AG09319 (cell line): ENCODE measurements around the gene ASB13.
A peak's percentile ranks its signal among the peaks of the same experiment; 100 is the strongest.
"Not testable (repeated sequence)": the region's sequence is repeated elsewhere in the genome, so short reads cannot be mapped to it uniquely, and the experiment has no call there.

ENCODE experiments used
- DNase-seq: peaks from one replicate; pipeline ENCODE4 v3.0.0-alpha.2; 2010; ENCODE audit warnings: low read depth; ENCODE audit errors: extremely low read depth
- TF ChIP-seq, protein P1 (sequence below): IDR thresholded peaks from 2 replicates; pipeline ENCODE4 v1.5.1; 2011; ENCODE audit warnings: low read depth, mild to moderate bottlenecking, inconsistent platforms, low read length, moderate library complexity

ASB13 gene

GRCh38 chr10:5596611-5597341 is 69.6 kb downstream of the ASB13 start:
- DNase-seq: no peak
- TF ChIP-seq, protein P1, sequence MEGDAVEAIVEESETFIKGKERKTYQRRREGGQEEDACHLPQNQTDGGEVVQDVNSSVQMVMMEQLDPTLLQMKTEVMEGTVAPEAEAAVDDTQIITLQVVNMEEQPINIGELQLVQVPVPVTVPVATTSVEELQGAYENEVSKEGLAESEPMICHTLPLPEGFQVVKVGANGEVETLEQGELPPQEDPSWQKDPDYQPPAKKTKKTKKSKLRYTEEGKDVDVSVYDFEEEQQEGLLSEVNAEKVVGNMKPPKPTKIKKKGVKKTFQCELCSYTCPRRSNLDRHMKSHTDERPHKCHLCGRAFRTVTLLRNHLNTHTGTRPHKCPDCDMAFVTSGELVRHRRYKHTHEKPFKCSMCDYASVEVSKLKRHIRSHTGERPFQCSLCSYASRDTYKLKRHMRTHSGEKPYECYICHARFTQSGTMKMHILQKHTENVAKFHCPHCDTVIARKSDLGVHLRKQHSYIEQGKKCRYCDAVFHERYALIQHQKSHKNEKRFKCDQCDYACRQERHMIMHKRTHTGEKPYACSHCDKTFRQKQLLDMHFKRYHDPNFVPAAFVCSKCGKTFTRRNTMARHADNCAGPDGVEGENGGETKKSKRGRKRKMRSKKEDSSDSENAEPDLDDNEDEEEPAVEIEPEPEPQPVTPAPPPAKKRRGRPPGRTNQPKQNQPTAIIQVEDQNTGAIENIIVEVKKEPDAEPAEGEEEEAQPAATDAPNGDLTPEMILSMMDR: no peak

DNA sequence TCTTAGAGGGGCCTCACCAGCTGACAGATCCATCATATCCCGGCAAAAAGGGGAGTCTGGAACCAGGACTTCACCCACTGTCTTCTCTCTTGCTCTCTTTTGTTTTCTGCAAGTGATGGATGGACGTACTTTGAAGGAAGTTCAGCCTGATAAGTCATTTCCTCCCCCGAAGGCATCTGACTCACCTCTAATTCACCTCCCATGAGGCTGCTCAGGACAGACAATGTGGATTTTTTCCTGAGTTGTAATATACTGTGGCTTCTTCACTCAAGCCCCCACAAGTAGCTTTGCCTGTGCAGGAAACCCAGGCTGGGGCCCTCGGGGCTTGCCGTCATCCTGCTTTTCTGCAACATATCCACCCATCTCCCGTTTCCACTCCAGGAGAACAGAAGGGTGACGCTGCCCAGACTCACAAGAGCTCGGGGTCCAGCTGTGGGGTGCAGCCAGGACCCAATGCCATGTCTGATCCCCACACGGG is 70.4 kb downstream of the ASB13 start:
- TF ChIP-seq, protein P1: no peak
- DNase-seq: no peak

DNA sequence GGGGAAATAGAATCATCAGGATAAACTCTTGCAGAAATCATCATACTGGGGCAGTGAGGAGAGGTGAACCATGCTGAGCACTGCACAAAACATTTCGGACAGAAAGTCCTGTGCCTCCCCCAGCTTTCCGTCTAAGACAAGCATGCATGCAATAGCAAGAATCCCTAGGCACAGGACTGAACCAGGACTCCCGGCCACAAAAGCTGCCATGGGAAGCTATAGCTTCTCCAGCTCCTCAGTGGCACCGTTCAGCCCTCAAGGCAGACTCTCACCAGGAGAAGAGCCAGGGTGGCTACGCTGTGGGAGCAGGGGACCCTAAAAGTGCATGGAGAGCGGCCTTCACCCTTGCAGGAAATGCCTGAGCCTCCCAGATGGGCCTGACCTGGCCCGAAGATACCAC is 70.8 kb downstream of the ASB13 start:
- TF ChIP-seq, protein P1: no peak
- DNase-seq: no peak

GRCh38 chr10:5595095-5595494 is 71.3 kb downstream of the ASB13 start:
- no peak for DNase-seq
- TF ChIP-seq, protein P1: no peak

DNA sequence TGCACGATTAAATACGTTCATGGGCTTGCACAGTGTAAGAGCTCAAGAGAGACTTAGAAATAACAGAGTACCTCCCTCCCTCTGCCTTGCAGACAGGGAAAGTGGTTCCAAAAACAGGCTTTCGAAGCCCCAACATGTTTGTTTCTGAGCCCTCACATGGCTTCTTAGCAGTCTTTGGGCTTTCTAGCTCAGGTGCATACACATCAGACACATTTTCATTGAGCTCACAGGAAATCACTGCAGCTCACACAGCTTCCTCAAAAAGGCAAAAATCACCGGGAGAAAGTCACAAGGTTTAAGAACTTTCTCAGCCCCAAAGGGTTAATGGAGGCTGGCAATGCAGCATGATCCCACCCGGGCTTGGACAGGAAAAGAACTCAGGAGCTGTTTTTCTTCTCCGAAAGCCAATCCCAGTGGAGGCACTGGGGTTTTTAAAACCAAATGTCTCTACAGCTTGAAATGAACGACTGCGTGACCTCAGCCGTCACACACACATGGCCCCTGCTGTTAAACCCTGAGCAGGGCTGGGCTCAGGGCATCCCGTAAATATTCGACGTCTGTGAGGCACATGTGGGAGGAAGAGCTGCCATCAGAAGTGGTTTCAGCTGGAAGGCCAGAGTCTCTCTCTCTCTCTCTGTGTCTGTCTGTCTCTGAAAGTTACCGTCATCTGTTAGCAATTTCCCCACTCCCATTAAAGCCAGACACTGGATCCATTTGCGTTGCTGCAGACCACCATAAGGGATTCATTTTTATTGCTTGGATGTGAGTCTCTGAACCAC is 71.9 kb downstream of the ASB13 start:
- peak; percentile 52 for DNase-seq
- TF ChIP-seq, protein P1: no peak

DNA sequence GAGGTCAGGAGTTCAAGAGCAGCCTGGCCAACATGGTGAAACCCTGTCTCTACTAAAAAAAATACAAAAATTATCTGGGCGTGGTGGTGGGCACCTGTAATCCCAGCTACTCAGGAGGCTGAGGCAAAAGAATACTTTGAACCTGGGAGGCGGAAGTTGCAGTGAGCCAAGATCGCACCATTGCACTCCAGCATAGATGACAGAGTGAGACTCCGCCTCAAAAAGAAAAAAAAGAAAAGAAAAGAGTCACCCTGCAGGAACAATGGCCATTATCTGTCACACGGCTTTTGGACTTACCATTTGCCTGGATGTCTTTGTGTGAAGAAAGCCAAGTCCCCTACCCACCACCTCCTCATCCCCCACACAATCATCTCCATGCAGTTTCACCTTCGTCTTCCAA is 73.0 kb downstream of the ASB13 start:
- DNase-seq: not testable (repeated sequence)

DNA sequence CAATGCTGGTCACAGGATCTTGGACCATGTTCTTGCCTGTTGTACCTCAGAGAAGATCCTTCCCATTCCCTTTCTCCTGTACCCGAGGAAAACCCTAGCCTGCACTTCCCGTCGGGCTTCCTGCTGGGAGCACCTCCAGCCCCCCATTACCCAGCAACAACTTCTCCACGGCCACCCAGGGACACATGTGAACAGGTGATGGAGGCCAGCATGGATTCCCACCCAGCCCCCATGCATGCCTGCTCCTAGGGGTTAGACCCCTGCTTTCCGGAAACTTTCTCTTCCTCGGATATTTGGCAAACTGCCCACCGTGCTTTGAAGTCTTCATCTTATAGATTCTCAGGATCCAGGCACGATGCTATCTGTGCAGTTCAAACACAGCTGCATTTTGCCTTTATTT is 74.3 kb downstream of the ASB13 start:
- no peak for DNase-seq
- TF ChIP-seq, protein P1: no peak
